Stimulated activated naive CD4-positive, alpha-beta T cell (primary cell): ENCODE measurements around the gene EBF4.

ENCODE experiments used
- DNase-seq, 6 experiments: peaks; one replicate each; lab custom pipeline; 2025; lab: John Stamatoyannopoulos, UW

Gene EBF4

GRCh38 chr20:2742934-2743559, 50.5 kb downstream of the EBF4 start:
- peak; percentile 57 to 80 (median 62) for DNase-seq

DNA sequence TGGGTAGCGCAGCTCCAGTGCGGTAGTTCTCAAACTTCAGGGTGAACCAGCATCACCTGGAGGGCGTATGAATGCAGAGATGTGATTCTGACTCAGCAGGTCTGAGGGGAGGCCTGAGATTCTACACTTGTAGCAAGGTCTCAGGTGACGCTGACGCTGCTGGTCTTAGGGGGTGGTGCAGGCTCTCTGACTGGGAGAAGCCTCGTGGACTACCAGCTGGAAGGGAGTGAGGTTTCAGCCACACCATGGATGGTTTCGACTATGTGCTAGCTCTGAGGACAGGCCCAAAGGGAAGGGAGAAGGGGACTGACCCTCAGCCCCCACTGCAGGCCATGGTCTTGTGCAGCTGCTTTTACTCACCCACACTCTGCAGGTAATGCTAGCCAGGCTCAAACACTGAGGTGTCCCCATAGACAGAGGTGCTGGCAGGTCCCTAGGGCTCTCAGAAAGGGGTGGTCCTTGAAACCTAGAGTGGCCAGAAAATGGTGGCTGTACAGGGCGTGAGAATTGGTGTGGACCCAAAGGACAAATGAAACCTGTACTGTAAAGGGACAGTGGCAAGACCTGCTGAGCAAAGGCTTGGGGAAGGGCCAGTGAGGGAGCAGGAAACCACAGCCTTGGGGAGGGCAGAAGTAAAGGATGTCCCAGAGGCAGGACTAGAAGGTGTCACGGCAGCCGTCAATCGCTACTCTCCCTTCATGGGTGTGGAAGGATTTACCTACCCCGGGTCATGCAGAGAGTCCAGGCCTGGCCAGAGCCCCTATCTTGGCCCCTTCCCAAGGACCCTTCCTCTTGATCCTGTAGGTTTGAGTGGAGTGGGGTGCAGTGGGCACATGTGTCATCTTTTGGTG, 52.7 kb downstream of the EBF4 start:
- DNase-seq, result no peak

DNA sequence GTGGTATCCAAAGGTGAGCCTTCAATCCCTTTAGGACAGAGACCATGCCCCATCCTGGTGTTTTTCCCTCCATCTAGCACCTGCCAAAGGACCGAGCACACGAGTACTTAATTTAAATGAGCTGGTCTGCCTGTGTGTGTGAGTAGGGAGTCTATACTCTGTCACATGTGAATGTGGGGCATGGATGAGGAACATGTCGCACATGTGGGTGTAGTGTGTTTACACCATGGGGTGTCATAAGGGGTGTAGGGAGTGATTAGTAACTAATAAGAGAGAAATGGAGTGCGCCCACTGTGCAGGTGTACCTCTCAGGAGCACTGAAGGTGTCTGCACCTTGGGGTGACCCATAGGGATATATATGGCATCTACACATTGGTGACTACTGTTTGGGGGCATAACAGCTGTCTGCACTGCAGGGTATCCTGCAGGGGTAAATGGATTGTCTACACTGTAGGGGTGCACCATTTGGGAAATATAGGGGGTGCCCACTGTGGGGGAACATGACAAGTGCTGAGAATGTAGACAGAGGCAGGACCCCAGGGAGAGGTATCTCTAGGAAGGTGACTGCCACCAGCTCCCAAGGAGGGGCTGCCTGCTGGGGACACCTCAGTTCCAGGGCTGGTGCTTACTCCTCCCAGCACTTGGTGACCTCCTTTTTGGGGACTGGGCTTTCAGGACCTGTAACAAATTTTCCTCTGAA, 53.5 kb downstream of the EBF4 start:
- no peak for DNase-seq

DNA sequence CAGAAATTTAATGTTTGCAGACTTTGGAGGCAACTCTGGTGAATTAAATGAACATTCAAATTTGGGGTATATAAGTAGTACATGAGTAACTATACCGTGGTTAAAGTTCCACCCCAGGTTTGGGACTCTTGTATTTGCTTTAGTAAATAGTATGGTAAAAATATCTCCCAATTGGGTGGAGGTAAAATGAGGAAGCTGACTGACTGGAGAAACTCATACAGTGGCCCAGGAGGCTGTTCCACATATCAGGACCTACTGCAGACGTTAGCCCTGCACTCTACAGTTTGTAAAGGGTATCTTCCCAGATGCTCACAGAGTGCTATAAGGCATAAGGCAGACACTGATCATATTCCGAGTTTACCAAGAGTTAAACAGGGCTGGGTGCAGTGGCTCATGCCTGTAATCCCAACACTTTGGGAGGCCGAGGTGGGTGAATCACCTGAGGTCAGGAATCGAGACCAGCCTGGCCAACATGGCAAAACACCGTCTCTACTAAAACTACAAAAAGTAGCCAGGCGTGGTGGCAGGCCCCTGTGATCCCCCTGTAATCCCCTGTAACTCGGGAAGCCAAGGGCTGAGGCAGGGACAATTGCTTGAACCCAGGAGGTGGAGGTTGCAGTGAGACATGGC, 54.2 kb downstream of the EBF4 start:
- DNase-seq, result no peak

- DNase-seq, result no peak
Measured at GRCh38 chr20:2747676-2748235, 55.2 kb downstream of the EBF4 start.

GRCh38 chr20:2748551-2749342, 56.2 kb downstream of the EBF4 start:
- peak in 1 of 6 experiments; percentile 7 for DNase-seq

DNA sequence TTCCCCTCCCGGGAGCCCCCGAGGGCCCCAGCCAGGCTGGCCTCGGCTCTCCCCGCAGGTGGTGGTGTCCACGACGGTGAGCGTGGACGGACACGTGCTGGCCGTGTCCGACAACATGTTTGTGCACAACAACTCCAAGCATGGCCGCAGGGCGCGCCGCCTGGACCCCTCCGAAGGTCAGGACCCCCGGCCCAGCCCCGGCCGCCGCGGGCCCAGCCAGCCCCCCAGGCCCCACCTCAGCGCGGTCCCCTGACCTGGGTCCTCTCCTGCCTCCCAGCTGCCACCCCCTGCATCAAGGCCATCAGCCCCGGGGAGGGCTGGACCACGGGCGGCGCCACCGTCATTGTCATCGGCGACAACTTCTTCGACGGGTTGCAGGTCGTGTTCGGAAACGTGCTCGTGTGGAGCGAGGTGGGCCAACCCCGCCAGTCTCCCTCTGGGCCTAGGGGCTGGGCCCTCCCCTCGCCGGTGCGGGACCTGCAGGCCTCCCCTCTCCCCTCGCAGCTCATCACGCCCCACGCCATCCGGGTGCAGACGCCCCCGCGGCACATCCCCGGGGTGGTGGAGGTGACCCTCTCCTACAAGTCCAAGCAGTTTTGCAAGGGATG, 56.9 kb downstream of the EBF4 start:
- DNase-seq, result no peak

GRCh38 chr20:2749951-2750490, 57.4 kb downstream of the EBF4 start:
- DNase-seq, result peak in 1 of 6 experiments; percentile 17

GRCh38 chr20:2750491-2751251, 58.1 kb downstream of the EBF4 start:
- peak in 1 of 6 experiments; percentile 34 for DNase-seq

- DNase-seq, result no peak
Measured at GRCh38 chr20:2751347-2751877, 58.8 kb downstream of the EBF4 start.

DNA sequence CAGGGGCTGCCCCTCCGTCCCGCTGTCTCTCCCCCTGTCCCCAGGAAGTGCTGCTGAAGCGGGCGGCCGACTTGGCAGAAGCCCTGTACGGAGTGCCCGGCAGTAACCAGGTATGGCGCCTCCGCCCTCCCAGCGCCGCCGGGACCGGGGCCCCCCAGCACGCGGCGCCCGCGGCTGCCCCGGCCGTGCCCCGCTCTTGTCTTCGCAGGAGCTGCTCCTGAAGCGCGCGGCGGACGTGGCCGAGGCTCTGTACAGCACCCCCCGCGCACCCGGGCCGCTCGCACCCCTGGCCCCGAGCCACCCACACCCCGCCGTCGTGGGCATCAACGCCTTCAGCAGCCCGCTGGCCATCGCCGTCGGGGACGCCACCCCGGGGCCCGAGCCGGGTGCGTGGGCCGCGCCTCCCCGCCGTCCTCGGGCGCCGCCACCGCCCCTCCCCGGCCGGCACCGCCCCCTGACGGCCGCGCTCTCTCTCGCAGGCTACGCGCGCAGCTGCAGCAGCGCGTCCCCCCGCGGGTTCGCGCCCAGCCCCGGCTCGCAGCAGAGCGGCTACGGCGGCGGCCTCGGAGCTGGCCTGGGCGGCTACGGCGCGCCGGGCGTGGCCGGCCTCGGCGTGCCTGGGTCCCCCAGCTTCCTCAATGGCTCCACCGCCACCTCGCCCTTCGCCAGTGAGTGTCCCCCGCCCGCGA, 59.4 kb downstream of the EBF4 start:
- DNase-seq, result peak; percentile 11 to 63 (median 42)

DNA sequence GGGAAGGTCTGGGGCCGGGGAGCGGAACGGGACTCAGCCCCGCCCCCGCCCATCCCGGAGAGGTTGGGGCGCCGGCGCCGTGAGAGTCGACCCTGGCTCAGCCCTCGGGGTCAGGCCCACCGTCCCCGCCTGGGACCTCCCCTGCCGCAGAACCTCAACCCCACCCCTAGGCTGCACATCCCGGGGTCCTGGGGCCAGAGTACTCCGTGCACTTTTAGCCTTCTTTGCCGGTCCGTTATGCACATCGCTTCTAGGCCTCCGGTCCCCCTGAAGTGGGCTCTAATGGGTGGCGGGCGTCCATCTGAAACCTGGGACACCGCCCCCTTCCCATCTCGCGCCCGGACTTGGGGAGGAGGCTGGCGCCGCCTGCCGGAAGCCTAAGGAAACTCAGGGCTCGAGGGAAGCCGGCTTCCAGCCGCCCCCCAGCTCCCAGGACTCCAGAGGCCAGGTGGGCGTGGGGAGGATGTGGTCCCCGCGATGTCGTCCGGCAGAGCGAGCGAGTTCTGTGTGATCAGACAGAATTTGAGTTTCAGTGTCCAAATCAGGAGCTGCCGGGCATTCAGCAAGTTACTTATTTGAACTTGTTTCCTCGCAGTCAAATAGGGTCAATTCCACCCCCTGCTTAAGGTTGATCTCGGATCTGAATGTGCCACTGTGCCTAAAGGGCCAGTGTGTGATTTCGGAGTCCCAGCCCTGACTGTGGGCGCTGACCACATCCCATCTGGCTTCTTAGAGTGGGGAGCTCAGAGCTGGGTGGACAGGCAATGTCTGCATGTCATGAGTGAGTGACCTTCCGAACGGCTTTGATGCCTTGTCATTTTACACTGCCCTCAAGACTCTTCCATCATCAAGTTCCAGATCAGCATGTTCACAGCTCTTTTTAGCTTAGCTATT, 60.2 kb downstream of the EBF4 start:
- peak; percentile 22 to 66 (median 33) for DNase-seq

DNA sequence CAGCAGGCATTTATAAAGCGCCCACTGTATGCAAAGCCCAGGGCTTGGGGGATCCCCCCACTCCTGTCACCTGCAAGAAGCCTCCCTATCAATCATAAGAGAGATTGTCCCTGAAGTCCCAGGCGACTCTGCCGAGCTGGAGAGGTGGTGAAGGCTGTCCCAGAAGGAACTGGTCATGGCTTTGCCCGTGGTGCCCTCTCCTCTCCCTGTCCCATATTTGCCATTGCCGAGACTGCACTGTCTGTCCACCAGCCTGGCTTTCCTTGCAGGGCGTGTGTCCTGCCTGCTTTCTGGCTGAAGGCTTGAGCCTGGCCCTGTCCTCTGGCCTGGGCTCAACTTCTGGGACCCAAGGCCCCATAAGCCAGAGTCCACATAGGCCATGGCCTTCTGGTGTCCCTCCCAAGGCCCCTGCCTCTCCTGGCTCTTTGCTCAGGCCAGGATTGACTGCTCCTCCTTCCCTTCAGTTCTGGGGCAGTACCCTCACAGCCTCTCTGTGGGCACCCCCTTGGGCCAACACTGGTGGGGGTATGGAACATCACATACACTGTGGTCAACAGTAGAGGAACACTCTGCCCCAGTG, 61.0 kb downstream of the EBF4 start:
- no peak for DNase-seq

DNA sequence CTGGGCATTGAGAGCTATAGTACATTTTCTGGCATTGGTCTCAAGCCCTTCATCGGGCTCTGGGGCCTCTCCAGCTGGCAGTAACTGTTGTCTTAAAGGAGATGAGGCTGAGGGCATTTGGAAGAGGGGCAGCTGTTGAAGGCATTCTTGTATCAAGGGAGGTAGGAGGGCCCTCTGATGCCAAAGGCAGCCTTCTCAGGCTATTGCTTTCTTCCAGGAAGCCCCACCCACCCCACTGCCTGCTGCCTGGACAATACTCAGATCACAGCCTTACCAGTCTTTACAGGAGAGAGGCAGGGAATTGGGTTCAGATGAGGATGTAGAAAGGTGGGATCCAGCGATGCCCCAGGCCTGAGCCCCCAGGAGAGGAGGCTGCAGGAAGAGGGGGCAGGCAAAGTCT, 61.8 kb downstream of the EBF4 start:
- DNase-seq, result no peak

GRCh38 chr20:2755451-2756055, 63.0 kb downstream of the EBF4 start:
- no peak for DNase-seq

GRCh38 chr20:2756056-2756611, 63.6 kb downstream of the EBF4 start:
- no peak for DNase-seq

DNA sequence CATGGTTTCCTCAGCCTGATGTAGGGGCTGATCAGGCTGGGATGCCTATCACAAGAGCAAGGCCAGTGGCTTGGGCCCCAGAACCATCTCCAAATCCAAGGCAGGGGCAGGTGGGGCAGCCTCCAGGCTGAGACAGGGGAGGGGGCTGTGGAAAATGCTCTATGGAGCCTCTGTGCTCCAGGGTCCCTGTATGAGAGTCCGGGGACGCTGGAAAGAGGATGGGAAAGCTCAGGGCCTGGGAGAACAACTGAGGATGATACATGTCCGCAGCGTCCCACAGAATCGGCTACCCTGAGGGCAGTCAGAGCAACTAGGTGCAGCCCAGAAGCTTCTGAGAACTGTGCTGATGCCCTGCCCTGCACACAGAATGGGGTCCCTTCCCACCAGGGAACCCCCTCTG, 64.4 kb downstream of the EBF4 start:
- DNase-seq, result no peak
